ENCODE data around the gene VTI1A.

DNA sequence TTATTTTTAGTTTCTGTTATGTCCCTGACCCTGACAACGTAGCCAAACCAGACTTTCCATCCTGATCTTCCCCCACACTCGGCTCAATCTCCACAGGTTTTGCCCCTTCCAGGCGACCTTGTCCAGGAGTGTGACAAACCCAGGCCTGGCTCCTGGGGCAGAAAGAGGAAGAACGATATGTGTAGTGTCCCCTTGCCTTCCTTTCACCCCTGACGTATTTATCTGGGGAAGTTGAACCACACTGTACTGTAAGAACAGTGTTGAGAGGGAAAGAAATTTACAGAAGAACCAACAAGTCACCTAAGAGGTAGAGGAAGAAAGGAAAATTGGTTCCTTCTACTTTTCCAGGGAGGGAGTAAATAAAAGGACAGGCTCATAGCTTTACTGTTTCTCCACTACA, 158.0 kb downstream of the VTI1A start:
- TF ChIP-seq, protein P1, sequence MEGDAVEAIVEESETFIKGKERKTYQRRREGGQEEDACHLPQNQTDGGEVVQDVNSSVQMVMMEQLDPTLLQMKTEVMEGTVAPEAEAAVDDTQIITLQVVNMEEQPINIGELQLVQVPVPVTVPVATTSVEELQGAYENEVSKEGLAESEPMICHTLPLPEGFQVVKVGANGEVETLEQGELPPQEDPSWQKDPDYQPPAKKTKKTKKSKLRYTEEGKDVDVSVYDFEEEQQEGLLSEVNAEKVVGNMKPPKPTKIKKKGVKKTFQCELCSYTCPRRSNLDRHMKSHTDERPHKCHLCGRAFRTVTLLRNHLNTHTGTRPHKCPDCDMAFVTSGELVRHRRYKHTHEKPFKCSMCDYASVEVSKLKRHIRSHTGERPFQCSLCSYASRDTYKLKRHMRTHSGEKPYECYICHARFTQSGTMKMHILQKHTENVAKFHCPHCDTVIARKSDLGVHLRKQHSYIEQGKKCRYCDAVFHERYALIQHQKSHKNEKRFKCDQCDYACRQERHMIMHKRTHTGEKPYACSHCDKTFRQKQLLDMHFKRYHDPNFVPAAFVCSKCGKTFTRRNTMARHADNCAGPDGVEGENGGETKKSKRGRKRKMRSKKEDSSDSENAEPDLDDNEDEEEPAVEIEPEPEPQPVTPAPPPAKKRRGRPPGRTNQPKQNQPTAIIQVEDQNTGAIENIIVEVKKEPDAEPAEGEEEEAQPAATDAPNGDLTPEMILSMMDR (IDR thresholded peaks at IDR 0.05) = no peak
- TF ChIP-seq POLR2A (IDR thresholded peaks at IDR 0.05) = no peak
- TF ChIP-seq POLR2AphosphoS5 (IDR thresholded peaks at IDR 0.05) = no peak
